WTC11 (cell line): ENCODE measurements around the gene FNDC3A. TPM values are rescaled to one million over a fixed set of nuclear protein-coding genes. Genes with fewer than 3 reads are reported as not detected.
A peak's percentile ranks its signal among the peaks of the same experiment; 100 is the strongest.

Experiments
- AFF4 ChIP-seq: sonication (generic); formaldehyde crosslinking; IDR thresholded peaks from 2 replicates; pipeline ENCODE4 v1.8.1; 2023; ENCODE audit warnings: mild to moderate bottlenecking, missing genetic modification reagents, borderline replicate concordance
- ATF1 ChIP-seq: sonication (generic); formaldehyde crosslinking; IDR thresholded peaks from 2 replicates; pipeline ENCODE4 v1.8.1; 2023; ENCODE audit warnings: mild to moderate bottlenecking, moderate library complexity, missing genetic modification reagents
- ATF3 ChIP-seq: sonication (generic); formaldehyde crosslinking; conservative IDR thresholded peaks from 2 replicates; pipeline ENCODE4 v1.8.1; 2022; ENCODE audit warnings: mild to moderate bottlenecking, missing genetic modification reagents
- ATF6 ChIP-seq: sonication (generic); formaldehyde crosslinking; IDR thresholded peaks from 2 replicates; pipeline ENCODE4 v1.8.1; 2023; ENCODE audit warnings: mild to moderate bottlenecking, missing genetic modification reagents
- GRHL2 ChIP-seq: fragments of 250-450 bp; sonication (Bioruptor Pico); IDR thresholded peaks from 2 replicates; pipeline ENCODE4 v1.8.0; 2022; ENCODE audit warnings: mild to moderate bottlenecking, moderate library complexity; ENCODE audit not compliant: insufficient replicate concordance, severe bottlenecking
- HMGA2 ChIP-seq: fragments of 250-450 bp; sonication (Bioruptor Pico); IDR thresholded peaks from 2 replicates; pipeline ENCODE4 v1.4.0; 2021; ENCODE audit warnings: mild to moderate bottlenecking, moderate library complexity
- HMGXB4 ChIP-seq: sonication (generic); formaldehyde crosslinking; IDR thresholded peaks from 2 replicates; pipeline ENCODE4 v1.8.1; 2023; ENCODE audit warnings: mild to moderate bottlenecking, moderate library complexity, missing genetic modification reagents
- IRF2 ChIP-seq: sonication (generic); formaldehyde crosslinking; IDR thresholded peaks from 2 replicates; pipeline ENCODE4 v1.8.0; 2022; ENCODE audit warnings: low read depth, missing genetic modification reagents, borderline replicate concordance
- MAX ChIP-seq: sonication (generic); formaldehyde crosslinking; IDR thresholded peaks from 2 replicates; pipeline ENCODE4 v1.8.0; 2022; ENCODE audit warnings: mild to moderate bottlenecking, missing genetic modification reagents
- MXD4 ChIP-seq: fragments of 250-450 bp; sonication (Bioruptor Pico); IDR thresholded peaks from 2 replicates; pipeline ENCODE4 v1.8.0; 2021; ENCODE audit warnings: mild to moderate bottlenecking, moderate library complexity, borderline replicate concordance
- NR2C2 ChIP-seq: sonication (generic); formaldehyde crosslinking; IDR thresholded peaks from 2 replicates; pipeline ENCODE4 v1.8.0; 2022; ENCODE audit warnings: mild to moderate bottlenecking, missing genetic modification reagents
- RORB ChIP-seq: fragments of 250-450 bp; sonication (Bioruptor Pico); IDR thresholded peaks from 2 replicates; pipeline ENCODE4 v1.9.0; 2021; ENCODE audit warnings: mild to moderate bottlenecking
- SMAD3 ChIP-seq: sonication (generic); formaldehyde crosslinking; IDR thresholded peaks from 2 replicates; pipeline ENCODE4 v1.8.0; 2022; ENCODE audit warnings: missing genetic modification reagents, mild to moderate bottlenecking, borderline replicate concordance
- TEAD1 ChIP-seq: sonication (generic); formaldehyde crosslinking; IDR thresholded peaks from 2 replicates; pipeline ENCODE4 v1.8.0; 2022; ENCODE audit warnings: mild to moderate bottlenecking, missing genetic modification reagents
- TEAD4 ChIP-seq: sonication (generic); formaldehyde crosslinking; IDR thresholded peaks from 2 replicates; pipeline ENCODE4 v1.8.0; 2022; ENCODE audit warnings: mild to moderate bottlenecking, missing genetic modification reagents
- USF2 ChIP-seq: sonication (generic); formaldehyde crosslinking; IDR thresholded peaks from 2 replicates; pipeline ENCODE4 v1.8.1; 2023; ENCODE audit warnings: mild to moderate bottlenecking, missing genetic modification reagents, moderate library complexity
- ZBTB43 ChIP-seq: sonication (generic); formaldehyde crosslinking; IDR thresholded peaks from 2 replicates; pipeline ENCODE4 v1.8.1; 2023; ENCODE audit warnings: mild to moderate bottlenecking, missing genetic modification reagents
- ZNF512 ChIP-seq: sonication (generic); formaldehyde crosslinking; IDR thresholded peaks from 2 replicates; pipeline ENCODE4 v1.8.1; 2022; ENCODE audit warnings: missing genetic modification reagents, borderline replicate concordance
- ZNF532 ChIP-seq: fragments of 250-450 bp; sonication (Bioruptor Pico); IDR thresholded peaks from 2 replicates; pipeline ENCODE4 v1.9.0; 2021; ENCODE audit warnings: mild to moderate bottlenecking, borderline replicate concordance
- total RNA-seq: library from RNA; stranded (reverse); gene quantifications from 3 replicates; pipeline ENCODE4 v1.2.3, GENCODE V29; 2021

The FNDC3A gene
- total RNA-seq, 1 experiment from 2014 or later = 24.8 TPM

- TF ChIP-seq HMGXB4 (CRISPR knock-in tag) (no peak), TEAD1 (CRISPR knock-in tag) (no peak), ZBTB43 (CRISPR knock-in tag) (no peak; the same call in 1 of the 2 replicates), TEAD4 (CRISPR knock-in tag) (no peak), AFF4 (CRISPR knock-in tag) (no peak), NR2C2 (no peak), RORB (CRISPR knock-in tag) (no peak), USF2 (0 out of 2 replicates have a peak, but pooled peaks have one; percentile 10), ATF1 (CRISPR knock-in tag) (no peak; the same call in 1 of the 2 replicates), ATF3 (CRISPR knock-in tag) (no peak), MXD4 (CRISPR knock-in tag) (no peak), ZNF512 (CRISPR knock-in tag) (no peak), MAX (CRISPR knock-in tag) (peak; percentile 45; the same call in 1 of the 2 replicates), IRF2 (CRISPR knock-in tag) (no peak), SMAD3 (CRISPR knock-in tag) (no peak), HMGA2 (CRISPR knock-in tag) (no peak), ZNF532 (no peak), GRHL2 (CRISPR knock-in tag) (no peak), ATF6 (CRISPR knock-in tag) (no peak)
Observed at GRCh38 chr13:49247643-49248621, 272.2 kb downstream of the FNDC3A start, which contains the start of gene CDADC1 (continued).
